DMS153 (cell line): ENCODE data around the gene TMCC2.

Experiments used
- DNase-seq: peaks from one replicate; lab custom pipeline; 2025; lab: John Stamatoyannopoulos, UW

The TMCC2 gene

DNA sequence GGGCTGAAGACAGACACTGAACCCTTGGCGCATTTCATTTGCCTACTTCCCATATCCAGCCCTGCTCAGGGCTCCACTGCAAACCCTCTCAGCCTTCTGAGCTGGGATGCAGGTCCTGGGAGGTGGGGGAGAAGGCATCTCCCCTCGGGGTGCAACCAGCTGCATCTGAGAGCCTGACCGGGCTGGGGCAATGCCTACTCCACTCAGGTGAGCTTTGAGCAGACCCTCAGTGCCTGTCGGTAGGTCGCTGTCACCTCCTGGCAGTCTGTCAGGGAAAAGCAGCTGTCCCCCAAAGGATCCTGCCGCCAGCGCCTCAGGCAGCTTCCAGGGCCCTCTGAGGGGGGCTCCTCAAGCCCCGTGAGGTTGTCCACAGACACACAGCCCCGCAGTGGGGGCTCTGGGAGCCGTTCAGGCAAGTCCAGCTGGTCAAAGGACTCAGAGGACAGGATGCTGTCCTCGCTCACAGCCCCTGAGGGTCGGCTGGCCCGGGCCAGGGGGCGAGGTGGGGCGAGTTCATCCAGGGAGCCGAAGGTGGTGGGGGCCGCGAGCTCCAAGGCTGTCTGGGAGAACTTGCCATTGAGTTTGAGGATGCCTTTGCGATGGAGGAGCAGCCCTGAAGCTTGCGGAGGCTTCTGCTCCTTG lies 75.6 kb downstream of the TMCC2 start:
- DNase-seq: no peak

DNA sequence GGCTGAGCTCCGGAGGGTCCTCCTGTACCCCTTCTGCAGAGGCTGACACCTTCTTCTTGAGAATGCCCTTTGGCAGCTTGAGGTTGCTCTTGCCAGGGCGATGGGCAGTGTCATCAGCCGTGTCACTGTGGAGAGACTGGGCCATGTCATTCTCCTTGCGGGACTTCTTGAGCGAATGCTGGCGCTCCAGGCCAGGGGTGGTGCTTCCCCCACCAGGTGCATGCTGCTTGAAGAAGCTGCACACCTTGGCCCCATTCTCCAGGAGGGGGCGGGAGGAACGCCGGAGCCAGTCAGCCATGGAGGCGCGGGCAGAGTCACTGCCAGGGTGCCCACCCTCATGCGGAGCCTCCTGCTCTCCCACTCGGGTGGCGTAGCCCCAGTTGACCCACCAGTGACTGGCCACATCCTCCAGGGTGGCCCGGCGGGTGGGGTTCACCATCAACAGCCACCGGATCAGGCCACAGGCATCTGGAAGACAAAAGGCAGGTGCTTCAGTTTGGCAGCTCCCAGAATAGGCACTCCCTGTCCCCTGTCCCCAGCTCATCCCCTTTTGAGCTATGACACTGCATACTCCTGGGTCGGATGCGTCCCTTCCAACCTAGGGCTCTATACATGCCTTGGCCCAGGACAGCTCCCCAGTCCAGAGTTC lies 76.4 kb downstream of the TMCC2 start:
- no peak for DNase-seq

DNA sequence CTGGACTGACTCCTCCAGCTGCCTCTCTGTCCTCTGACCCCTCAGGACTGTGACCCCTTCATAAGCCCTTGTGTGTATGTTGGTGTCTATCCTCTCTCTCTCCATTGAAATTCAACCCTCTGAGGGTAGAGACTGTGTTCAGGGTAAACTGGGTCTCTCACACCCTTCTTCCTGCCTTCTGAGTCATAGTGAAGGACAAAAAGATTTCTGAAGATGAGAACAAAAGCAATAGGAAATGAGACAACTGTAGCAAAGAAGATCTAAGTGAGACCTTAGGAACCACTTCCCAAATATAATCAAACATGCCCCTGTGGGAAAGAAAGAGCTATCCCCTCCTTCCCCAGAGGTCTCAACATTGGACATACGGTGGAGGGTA lies 76.9 kb downstream of the TMCC2 start:
- no peak for DNase-seq

DNA sequence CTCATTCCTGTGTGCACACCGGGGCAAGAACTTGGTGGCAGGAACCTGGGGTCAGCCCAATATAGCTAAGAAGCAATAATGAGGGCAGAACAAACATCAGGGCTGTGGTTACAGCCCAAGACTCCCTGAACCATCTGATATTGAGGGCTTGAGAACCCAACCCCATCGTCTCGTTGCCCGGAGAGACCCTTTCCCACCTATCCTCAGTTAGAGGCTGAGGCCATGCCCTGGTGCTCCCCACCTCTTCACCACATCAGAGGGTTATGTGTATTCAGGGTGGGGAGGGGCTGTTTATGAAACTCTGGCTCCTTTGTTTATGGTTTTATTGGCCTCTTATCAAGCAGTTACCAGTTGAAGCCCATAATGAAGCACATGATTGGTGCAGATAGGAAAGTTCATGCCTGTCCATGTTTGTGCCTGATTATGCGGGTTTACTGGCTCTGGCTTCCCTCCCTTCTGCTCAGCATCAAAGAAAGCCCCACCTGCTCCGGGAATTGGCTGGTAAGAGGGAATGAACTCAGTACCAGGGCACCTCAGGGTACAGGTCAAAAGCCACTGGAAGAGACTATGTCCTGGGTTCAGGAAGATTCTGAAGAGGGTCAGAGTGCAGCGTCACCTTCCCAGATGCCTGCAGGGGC lies 79.3 kb downstream of the TMCC2 start:
- no peak for DNase-seq

DNA sequence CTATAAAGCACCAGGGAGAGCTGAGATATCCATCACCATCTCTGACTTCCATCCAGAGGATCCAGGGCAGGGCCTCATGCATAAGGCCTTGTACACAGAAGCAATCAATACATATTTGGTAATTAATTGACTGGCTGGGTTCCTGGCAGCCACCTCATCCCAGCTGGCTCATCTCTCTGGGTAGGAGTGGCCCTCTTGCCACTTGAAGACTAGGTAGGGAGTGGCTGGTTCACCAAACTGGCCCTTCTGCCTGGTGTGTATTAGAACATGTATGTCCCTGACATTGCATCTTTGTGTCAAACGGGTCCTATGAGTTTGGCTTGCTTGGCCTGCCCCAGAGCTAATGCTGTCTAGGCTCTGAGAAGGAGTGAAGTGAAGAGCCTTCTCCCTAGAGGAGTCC lies 82.0 kb downstream of the TMCC2 start:
- DNase-seq: no peak

DNA sequence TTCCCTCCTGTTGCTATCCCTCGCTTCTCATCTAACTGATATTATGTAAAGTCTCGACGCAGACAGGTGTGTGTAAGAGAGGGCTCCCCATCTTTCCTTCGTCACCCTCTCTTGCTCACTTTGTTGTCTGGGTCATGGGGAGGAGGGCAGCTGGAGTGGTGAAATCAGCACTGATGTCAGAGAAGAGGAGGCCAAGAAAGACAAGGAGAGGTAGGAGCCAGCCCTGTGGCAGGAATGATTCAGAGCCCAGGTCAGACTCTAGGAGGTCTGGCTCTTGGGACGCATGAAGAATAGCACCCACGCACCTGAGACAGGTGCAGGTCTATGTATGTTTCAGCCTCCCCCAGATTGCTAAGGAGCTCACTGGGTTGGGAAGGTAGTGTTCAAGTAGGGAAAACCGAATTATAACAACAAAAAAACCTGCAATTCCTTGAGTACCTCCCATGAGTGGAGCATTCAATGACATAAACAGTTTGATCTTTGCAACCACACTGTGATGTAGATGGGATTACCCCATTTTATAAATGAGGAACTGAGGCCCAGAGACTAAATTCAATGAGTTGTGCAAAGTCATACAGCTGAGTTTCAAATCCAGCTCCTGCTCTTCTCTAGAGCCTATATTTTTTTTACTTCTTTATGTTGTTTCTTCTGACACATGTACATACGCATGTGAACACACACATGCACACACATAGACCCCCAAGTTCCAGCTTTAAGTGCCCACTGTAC lies 83.4 kb downstream of the TMCC2 start:
- DNase-seq: no peak

DNA sequence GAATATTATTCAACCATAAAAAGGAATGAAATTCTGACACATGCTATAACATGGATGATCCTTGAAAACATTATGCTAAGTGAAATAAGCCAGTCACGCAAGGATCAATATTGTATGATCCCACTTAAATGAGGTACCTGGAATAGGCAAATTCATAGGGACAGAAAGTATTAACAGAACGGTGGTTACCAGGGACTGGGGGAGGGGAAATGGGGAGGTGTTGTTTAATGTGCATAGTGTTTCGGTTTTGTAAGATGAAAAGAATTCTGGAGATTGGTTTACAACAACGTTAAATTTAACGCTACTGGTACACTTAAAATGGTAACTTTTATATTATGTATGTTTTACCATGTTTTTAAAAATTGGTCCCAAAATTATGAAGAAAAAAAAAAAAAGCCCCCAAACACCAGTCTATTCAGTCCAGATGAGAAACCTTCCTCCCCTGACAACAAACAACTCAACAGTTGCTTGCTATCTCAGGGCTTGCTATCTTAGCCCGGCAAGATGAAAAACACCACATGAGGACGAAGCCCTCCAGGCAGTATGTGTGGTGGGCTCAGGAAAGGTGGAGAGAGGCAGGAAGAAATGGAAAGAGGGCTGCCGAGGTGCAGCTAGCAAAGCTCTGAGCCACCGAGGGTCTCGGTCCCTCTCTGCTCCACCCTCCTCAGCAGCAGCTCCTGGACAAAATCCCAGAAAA lies 85.3 kb downstream of the TMCC2 start:
- no peak for DNase-seq

DNA sequence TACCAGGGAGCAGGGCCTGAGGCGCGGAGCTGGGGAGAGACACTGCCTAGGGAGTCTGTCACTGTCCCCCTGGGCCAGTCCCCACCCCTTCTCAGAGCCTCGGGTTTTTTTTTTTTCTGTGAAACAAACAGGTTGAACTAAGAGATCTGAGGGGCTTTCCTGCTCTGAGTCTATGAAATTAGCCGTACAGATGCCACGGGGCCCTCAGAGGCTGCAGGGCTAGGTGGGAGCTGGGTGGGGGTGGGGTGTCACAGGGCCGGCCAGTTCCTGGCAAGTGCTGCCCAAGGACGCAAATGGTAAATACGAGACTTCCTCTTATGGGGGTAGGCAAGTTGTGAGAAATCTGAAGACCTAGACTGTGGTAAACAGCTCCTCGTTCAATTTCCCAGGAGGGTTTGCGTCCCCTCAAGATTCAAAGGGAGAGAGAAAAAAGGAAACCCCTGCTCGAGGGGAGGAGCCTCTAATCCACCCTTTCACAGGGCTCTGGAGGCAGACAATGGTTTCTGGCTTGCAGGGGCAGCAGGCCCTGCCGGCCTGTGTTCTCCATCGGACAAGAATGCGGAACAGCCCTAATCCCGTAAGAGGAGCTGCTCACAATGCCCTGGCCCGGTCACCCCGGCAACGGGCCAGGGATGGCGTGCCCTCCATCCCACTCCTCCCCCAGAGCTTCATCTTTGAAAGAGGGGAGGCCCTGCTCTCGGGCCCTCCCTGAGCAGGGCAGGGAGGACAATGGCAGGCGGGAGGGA lies 86.0 kb downstream of the TMCC2 start:
- DNase-seq: peak; percentile 89

DNA sequence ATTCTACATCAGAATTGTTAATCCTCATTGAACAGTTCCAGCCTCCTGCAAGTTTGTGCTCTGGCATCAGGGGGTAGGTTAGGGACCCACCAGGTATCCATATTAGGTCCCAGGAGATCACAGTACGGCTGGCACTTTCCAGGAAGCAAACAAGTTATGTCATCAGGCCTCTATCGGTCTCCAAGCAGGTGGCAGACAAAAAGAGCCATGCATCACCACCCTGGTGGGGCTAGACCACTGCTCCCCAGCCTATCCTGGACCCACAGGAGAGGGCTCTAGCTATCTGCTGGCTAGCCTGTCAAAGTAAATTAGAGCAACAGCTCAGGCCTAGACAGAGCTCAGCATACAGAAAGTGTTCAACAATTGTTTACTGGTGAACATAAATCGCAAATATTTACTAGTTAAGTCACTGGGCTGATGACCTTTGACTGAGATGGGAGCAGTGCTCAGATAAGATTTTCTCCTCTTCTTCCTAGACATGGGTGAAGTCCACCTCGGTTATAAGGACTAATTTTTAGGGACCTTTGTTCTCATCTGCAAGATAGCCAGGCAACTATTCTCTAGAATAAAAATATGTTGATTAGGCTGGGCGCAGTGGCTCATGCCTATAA lies 87.4 kb downstream of the TMCC2 start:
- peak; percentile 80 for DNase-seq

DNA sequence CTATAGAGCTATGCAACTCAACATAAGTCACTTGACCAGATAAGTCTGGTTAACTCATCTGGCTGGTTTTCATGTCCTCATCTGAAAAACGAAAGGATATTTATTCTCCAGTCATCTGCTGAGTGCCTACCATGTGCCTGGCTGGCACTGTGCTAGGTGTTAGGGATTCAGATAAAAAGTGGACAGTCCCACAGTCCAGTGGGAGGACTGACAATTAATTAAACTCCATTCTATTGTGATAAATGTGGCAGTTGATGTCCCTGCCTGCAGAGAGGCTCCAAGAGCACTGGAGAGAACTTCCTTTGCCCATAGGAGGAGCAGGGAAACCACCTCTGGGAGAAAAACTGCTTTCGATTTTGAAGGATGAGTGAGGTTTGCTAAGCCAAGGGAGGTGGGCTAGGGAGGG lies 88.4 kb downstream of the TMCC2 start:
- no peak for DNase-seq

DNA sequence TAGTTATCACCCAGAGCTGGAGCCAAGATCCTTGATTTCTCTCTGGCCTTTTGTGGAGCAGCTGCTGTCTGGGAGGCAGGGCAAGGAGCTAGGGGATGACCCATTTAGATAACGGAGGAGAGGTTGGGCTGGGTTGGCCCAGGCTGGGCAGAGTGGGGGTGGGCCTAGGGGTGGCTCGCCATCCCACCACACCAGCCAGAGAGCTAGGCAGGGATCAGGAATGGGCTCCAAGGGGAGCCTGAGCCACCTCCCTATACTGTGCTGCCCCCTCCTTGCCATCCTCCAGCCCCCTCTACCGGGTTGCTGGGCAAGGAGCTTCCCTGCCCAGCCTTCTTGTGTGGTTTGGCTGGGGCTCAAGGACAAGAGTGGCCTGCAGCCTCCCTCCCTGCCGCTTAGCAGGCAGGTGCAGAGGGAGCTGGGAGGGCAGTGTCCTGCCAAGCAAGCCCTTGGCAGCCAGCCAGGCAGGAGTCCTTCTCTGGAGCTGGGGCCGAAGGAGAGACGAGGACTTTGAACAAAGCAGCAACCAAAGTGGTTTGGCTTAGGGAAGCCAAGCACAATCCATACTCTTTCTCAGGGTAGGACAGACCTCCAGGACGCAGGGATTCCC lies 89.7 kb downstream of the TMCC2 start:
- DNase-seq: peak; percentile 94

DNA sequence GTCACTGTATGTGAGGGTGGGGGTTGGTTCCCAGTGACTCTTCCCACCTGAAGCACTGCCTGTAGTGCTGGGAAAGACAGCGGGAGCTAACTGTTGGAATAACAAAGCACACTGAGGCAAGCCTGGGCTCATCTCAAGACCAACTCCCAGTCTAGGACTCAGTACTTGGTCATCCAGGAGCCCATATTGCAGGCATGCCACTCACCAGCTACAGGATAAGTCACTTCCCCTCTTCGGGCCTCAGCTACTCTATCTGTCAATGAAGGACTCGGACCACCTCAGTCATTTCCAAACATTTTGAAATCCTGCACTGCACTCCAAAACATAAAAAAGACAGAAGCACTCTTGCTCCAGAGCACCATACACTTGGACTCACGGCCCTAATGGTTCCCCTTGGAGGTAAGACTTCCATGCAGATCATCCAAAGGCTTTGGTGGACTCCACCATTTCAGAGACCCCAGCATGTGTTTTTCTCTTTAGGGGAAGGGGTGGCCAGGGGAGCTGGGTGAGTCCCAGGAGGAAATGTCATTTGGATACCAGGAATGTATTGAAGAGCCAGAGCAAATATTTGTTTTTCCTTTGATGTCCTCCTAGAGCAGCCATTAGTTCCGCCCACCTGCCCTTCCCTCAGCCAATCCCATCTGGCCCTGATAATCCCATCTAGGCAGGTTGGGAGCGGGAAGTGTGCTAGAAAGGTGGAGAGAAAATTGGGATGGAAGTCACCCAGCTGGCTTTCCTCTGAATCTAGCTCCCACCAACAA lies 90.7 kb downstream of the TMCC2 start:
- peak; percentile 98 for DNase-seq

DNA sequence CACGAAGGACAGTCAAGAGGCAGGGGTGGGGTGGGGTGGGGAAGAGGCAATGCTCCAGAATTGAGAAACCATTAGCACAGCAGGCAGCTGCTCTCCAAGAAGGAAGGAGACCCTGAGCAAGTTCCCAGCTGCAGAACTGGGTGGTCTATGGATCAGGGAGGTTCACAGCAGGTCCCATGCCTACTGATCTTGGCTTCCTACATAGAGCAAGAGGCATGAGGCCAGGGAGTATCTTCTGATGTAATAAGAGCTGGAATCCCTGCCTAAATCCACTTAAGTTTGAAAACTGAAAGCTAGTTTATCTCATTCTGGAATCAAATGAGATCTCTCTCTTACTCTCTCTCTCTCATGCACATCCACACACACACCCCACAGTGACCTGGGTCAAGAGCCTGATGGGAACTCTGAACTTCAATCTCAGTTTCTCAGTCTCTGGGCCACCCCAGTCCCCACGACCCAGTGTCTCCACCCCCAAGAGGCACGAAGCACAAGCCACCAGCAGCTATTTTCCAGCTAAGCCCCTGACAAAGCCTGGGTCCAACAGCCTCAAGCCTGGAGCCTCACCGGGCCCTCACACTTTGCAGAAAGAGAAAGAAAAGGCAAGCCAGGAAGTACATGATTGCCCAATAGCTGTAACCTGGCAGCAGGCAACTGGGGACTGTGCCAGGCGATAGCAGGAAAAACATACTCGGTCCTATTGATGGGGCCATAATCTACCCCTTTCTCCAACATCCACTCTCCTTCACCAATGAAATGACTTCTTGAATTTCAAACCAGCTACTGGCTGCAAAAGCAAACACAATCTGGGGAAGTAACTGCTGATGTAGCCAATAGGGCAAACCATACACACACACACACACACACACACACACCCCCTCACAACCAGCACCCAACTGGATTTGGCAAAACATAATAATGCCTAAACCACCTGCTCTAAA lies 91.6 kb downstream of the TMCC2 start:
- DNase-seq: peak; percentile 99

DNA sequence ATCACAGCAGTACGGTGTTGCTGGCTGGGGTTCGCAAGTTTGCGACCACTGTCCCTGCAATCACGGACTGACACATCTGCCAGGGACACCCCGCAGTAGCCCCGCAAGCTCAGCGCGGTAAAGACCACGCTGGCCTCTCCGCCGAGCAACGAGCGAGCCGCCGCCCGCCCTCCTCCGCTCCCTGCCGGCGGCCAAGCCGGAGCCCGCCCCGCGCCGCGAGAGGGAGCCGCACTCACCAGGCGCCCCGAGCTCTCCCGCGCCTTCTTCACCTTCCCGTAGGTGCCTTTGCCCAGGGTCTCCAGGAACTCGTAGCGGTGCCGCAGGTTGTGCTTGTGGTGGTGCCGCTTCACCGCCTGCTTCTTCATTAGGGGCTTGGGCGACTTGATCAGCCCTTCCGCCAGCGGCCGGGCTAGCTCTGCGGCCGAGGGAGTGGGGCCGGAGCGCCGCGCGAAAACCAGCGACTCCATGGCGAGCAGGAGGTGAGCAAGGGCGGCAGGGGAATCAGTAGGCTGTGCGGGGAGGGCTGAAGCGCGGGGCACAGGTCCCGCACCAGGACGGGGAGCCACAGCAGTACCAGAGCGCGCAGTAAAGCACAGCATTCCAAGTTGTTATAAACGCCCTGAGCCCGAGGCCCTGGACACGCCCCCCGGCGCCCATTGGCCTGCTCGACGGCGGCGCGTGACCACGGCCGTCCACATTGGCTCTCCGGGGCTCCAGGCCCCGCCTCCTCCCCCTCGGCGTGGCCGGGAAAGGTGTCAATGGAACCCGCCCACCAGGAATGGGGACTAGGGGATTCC lies 93.6 kb downstream of the TMCC2 start, which contains the start of gene NUAK2:
Gene NUAK2, minus strand, starts transcription at position 584 of the 797 bp plus-strand sequence. Its CDS starts 117 bp downstream, at position 467.
- peak; percentile 96 for DNase-seq

DNA sequence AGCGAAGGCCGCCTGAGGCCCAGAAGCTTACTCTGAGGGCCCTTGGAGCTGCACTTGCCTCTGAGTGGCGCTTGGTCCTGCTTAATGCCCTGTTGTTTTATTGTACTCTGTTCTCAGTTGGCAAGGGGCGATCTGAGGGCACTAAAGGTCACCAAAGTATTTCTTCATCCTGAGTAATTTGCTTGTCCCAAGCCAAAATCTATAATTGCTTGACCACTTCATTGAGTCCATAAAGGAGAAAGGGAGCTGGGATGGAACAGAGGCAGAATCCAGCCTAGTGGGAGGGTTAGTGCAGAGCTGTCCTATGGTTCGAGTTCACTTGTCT lies 94.2 kb downstream of the TMCC2 start:
- no peak for DNase-seq
